ENCODE measurements around the gene SESN2.

Gene SESN2

DNA sequence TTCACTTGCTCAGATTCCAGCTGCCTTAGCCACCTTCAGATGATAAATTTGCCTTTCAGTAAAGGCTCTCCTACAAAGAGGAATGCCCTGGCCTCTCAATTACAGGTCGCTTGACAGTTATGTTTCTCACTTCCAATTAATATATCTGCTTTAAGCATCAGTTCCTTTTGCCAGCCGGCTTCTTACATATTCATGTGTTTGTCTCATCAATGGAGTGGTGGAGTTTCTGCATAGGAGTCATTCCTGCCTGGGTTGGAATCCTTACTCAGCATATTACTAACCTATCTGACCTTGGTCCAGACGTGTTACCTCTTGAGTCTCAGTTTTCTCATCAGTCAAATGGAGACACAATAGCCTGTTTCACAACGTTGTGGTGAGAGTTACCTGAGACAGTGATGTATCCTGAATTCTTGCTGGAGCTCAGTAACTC, 9.4 kb upstream of the SESN2 start:
- DNase-seq (ENCODE audit: low spot score): no peak

DNA sequence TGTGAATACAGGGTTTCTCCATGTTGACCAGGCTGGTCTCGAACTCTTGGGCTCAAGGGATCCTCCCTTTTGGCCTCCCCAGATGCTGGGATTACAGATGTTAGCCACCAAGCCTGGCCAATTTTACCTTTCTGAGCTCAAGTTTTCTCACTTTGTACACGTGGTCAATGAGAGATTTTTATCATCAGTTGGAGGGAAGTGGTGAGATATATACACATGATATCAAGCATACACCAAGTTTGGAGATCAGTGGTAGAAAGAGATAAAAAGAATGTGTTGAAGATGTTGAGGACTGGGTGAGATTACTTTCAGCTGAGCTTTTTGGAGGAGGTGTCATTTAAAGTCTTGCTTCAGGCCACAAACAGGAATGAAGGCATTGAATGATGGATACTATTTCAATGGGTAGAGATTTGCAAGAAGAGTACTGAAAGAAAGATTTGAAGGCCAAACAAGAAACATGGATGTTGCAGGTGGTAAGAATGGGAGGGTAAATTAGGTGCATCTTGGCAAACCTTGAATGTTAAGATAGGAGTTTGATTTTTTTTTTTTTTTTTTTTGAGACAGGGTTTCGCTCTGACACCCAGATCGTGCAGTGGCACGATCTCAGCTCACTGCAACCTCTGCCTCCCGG, 3.0 kb upstream of the SESN2 start:
- DNase-seq (ENCODE audit: low spot score): peak; percentile 59

- no peak for DNase-seq (ENCODE audit: low spot score)
These were observed 1.6 kb upstream of the SESN2 start for GRCh38 chr1:28257736-28258135.

DNA sequence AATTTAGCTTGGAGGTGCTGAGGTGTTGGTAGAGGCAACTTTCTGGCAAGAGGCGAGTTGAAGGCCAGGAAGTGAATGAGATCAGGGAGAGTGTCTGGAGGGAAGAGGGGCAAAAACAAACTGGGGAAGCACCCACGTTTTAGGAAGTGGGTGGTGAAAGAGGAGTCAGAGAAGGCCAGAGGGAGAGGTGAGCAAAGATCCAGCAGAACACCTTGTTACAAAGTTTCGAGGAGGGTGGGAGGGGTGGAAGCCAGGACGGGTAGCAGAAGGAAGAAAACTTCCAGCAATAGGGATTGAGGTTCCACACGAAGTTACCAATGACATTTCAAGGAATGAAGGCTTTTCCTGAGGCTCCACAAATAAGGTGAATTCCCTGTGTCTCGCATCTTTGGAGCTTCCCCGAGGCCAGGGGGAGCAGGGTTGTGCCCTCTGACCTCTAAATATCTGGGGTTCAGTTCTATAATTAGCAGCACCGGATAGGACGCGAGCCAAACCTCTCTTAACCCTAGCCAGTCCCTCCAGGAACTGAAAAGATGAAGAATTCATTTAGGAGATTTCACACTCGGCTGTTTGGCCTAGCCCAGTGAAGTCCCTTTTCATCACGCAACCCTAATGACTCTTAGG, 578 bp upstream of the SESN2 start:
- DNase-seq (ENCODE audit: low spot score): no peak

- no peak for DNase-seq (ENCODE audit: low spot score)
These were observed 850 bp downstream of the SESN2 start for GRCh38 chr1:28259934-28260802.

DNA sequence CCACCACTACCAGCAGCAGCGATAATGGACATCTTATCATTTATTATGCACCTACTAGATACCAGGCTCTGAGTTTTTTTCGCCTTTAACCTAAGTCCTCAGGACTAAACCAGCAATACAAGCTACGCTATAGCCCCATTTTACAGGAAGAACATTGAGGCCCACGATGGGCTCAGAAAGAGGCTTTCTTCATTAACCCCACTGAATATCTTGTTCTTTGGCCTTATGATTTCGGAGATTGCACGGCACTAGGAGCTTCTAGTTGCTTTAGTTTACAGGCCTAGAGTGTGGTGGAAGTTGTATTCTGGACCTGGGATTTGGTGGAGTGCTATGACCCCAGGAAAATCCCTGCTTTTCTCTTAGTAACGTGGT, 1.5 kb downstream of the SESN2 start:
- DNase-seq (ENCODE audit: low spot score): no peak

- DNase-seq (ENCODE audit: low spot score): no peak
These were observed 5.6 kb downstream of the SESN2 start for GRCh38 chr1:28264897-28265296.

GRCh38 chr1:28265577-28265976, 6.3 kb downstream of the SESN2 start:
- no peak for DNase-seq (ENCODE audit: low spot score)

- no peak for DNase-seq (ENCODE audit: low spot score)
These were observed 7.6 kb downstream of the SESN2 start for GRCh38 chr1:28266920-28267322.

DNA sequence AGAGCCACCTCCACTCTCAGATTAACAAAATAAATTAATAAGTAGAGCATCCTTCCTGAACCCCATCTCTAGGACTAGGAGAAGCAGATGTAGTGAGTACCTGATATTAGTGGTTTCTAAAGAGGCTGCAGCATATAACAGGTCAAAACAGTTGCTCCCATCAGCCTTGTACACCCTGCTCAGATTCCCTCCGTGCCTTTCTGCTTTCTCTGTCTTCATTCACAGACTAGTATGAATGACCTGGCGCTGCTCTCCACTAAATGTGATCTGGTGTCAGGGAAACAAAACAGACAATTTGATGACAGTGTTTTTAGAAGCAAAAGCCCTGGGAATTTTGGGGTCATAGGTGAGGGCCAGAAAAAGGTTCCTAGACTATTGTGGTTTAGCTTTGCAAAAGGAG, 8.3 kb downstream of the SESN2 start:
- DNase-seq (ENCODE audit: low spot score): no peak

- DNase-seq (ENCODE audit: low spot score): no peak
These were observed 10.2 kb downstream of the SESN2 start for GRCh38 chr1:28269529-28269928.

DNA sequence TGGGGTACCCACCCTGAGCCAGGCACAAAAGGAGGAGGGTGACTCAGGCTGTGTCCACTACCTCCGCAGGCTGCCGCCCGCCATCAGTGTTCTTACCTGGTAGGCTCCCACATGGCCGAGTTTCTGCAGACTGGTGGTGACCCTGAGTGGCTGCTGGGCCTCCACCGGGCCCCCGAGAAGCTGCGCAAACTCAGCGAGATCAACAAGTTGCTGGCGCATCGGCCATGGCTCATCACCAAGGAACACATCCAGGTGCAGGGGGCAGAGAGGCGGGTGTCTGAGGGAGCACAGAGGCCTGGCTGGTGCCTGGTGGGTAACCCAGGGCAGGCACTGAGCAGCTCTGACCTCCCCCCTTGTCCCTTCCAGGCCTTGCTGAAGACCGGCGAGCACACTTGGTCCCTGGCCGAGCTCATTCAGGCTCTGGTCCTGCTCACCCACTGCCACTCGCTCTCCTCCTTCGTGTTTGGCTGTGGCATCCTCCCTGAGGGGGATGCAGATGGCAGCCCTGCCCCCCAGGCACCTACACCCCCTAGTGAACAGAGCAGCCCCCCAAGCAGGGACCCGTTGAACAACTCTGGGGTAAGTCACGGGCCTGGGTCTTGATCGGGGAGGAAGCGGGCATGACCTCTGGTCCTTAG, 13.0 kb downstream of the SESN2 start:
- no peak for DNase-seq (ENCODE audit: low spot score)

DNA sequence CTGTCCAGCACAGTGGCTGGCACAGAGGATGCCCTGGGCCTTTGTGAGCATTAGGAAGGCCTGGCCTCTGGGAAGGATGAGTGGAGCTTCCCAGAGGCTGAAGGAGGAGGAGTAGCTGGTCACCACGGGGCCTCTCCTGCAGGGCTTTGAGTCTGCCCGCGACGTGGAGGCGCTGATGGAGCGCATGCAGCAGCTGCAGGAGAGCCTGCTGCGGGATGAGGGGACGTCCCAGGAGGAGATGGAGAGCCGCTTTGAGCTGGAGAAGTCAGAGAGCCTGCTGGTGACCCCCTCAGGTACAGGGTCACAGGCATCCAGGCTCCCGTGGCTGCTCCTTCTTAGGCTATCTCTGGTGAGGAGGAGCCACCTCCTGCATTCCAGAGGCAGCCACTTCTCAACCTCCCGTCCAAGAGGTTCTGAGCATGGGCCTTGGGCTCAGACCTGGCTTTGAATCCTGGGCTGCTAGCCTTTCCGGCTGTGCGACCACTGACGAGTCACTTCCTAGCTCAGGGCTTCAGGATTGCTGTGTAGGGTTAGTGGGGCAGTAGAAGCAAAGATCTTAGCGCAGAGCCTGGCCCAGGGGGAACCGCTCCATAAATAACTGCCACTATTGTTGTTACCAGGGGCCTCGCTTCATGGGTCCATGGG, 14.0 kb downstream of the SESN2 start:
- no peak for DNase-seq (ENCODE audit: low spot score)

DNA sequence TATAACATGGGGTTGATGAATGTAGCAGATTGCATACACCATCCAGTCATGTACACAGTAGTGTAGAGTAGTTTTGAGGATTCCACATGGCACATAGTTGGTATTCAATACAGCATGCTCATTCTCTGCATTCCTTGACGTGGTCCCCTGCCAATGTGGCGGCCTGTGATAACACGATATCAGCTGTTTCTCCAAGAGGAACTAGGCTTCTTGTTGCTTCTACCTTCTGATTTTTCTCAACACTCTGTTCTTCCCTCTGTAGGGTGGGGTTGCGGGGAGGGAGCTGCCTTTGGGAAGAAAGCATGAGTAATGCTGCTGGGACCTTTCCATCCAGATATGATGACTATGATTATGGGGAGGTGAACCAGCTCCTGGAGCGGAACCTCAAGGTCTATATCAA, 19.4 kb downstream of the SESN2 start:
- no peak for DNase-seq (ENCODE audit: low spot score)

DNA sequence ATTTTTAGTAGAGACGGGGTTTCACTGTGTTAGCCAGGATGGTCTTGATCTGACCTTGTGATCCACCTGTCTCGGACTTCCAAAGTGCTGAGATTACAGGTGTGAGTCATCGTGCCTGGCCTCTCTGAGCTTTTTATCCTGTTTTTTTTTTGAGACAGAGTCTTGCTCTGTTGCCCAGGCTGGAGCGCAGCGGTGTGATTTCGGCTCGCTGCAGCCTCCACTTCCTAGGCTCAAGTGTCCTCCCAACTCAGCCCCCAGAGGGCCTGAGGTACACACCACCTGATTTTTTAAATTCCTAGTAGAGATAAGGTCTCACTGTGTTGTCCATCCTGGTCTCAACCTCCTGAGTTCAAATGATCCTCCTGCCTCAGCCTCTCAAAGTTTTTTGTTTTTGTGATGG, 20.4 kb downstream of the SESN2 start:
- no peak for DNase-seq (ENCODE audit: low spot score)

- DNase-seq (ENCODE audit: low spot score): no peak
These were observed 21.2 kb downstream of the SESN2 start for GRCh38 chr1:28280501-28280900.

DNA sequence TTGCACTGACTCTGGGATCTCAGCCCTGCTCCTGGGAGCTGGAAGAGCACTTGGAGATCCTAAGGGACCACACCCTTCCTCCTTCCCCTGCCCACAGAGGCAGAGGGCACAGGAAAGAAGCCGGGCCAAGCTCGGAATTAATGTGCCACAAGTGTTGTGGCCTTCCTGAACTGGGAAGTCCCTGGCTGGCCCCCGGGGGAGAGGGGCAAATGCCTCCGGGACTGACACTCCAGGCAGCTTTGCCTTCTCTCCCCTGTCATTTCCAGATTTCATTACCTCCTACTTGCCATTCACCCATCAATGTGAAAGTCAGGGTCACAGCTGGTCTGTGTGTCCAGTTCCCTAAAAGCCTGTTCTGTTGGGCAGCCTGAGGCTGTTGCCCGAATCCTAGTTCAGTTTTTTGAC, 21.7 kb downstream of the SESN2 start:
- DNase-seq (ENCODE audit: low spot score): no peak

DNA sequence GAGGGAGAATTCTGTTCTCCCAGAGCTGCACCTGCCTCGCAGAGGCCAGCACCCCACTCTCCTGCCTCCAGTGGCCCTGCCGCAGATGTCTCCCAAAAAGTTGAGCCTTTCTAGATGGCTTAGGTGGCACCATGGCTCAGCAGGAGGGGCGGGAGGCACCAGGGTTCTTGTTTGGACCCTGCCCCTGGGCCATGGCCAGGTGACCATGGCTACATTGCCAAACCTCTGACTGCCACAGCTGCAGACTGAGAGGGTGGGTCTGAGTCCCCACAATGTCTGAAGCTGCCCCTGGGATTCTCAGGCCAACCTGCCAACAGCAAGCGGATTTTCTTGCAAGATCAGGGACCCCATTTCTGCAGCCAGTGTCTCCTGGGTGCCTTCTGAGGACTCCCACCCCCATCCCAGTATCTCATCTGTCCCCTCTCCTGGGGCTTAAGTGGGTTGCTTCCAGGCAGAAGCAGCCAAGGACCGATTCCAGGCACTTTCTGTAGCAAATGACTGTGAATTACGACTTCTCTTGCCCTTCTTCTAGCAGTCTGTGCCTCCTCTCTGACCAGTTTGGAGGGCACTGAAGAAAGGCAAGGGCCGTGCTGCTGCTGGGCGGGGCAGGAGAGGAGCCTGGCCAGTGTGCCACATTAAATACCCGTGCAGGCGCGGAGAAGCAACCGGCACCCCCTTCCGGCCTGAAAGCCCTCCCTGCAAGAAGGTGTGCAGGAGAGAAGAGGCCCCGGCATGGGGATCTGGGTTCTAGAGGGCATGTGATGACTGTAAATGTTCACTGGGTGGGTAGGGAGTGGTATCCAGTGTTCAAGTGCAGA, 22.5 kb downstream of the SESN2 start:
- no peak for DNase-seq (ENCODE audit: low spot score)

GRCh38 chr1:28282426-28283407, 23.4 kb downstream of the SESN2 start:
- no peak for DNase-seq (ENCODE audit: low spot score)

DNA sequence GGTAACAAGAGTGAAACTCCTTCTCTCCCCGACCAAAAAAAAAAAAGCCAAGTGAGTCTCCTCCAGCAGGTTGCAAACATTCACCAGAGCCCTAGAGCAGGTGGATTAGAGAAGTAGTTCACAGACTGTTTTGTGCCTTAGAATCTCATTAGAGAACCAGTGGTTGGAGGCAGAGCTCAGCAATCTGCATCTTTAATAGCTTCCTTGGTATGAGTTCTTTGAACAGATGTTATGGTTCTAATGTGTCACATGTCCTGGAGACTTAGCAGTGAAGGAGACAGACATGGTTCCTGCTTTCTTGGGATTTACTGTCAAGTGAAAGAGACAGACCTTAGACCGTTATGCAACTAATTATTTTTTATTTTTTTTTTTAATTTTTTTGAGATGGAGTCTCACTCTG, 26.8 kb downstream of the SESN2 start:
- no peak for DNase-seq (ENCODE audit: low spot score)
